Measurements from ENCODE around the gene ANP32A.

- TF ChIP-seq CHCHD3 (CRISPR knock-in tag; IDR thresholded peaks at IDR 0.05) (no peak), TARDBP (IDR thresholded peaks at IDR 0.05) (no peak), NFE2L1 (tag; IDR thresholded peaks at IDR 0.05; ENCODE audit: borderline replicate concordance, low read depth) (no peak), PATZ1 (CRISPR knock-in tag; IDR thresholded peaks at IDR 0.05; ENCODE audit: borderline replicate concordance) (no peak), ZFP36 (IDR thresholded peaks at IDR 0.05; ENCODE audit: low read depth, low read length, partially characterized antibody) (no peak), EHMT2 (IDR thresholded peaks at IDR 0.05) (no peak)
Observed at GRCh38 chr15:68819495-68820294, 1.0 kb downstream of the ANP32A start.

Measured in K562 (cell line).